ENCODE data around the gene NLRP6.
A peak's percentile ranks its signal among the peaks of the same experiment; 100 is the strongest.

The NLRP6 gene

GRCh38 chr11:298406-299065 is 20.3 kb downstream of the NLRP6 start:
- Histone ChIP-seq H3K27me3 (ENCODE audit: control insufficient read depth in 5 of 5, insufficient read depth in 4 of 5, low read length in 5 of 5) (peaks cover 19 to 45% (median 37%) of the 10 kb centered on the region in 5 donors), H3K27ac (ENCODE audit: low read depth, low read length) (no peak overlapping the region), H3K4me1 (ENCODE audit: control insufficient read depth in 5 of 5, insufficient read depth in 5 of 5, low read length in 5 of 5) (peaks cover 0 to 24% (median 13%) of the 10 kb centered on the region in 5 donors), H3K9me3 (ENCODE audit: control insufficient read depth in 5 of 5, low read length in 5 of 5) (no peaks in the 10 kb centered on the region), H3K4me3 (ENCODE audit: low read depth in 1 of 5, low read length in 5 of 5) (no peak overlapping the region), H3K36me3 (ENCODE audit: control insufficient read depth in 5 of 5, insufficient read depth in 5 of 5, low read length in 5 of 5) (peaks cover 0 to 16% (median 9%) of the 10 kb centered on the region in 5 donors), H3K9ac (ENCODE audit: low read length in 5 of 5) (no peak overlapping the region)

GRCh38 chr11:299081-299891 is 21.1 kb downstream of the NLRP6 start, which contains the start of gene IFITM5:
TSS of gene IFITM5 (minus strand) at chr11:299526. CDS start at chr11:299490, 36 bp downstream.
- peaks cover 0 to 24% (median 13%) of the 10 kb centered on the region in 5 donors for H3K4me1 ChIP-seq (ENCODE audit: control insufficient read depth in 5 of 5, insufficient read depth in 5 of 5, low read length in 5 of 5)
- peaks cover 19 to 45% (median 37%) of the 10 kb centered on the region in 5 donors for H3K27me3 ChIP-seq (ENCODE audit: control insufficient read depth in 5 of 5, insufficient read depth in 4 of 5, low read length in 5 of 5)

DNA sequence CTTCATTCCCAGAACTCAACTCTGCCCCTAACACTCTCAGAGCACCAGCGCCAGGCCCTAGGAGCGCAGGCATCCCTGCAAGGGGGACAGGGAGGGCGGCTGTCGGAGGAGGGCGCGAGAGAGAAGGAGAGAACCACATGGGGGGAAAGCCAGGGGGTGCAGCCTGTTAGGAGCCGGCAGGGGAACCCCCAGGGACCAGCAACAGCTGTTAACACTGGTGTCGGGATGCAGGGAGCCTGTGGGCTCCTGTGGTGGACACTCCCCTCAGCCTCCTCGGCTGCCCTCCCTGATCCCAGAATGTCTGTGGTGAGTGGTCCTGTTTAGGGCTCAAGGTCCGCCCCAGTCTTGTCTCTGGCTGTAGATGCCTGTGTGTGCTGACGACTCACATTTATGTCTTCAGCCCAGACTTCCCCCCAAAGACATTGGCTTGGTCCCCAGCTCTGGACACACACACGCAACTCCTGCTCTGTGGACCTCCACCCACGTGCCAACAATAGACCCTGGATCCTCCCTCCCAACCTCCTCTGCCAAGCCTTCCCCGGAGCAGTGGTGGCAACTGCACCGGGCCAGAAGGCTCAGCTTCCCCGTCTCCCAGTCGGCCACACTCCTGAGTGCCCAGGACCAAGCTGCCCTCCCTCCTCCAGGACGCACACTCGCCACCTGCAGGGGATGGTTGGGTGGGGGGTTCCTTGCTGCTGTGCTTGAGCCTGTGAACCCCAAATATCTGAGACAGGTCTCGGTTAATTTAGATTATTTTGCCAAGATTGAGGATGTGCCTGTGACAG is 21.9 kb downstream of the NLRP6 start:
- no peak overlapping the region for H3K4me3 ChIP-seq (ENCODE audit: low read depth in 1 of 5, low read length in 5 of 5)
- no peak overlapping the region for H3K27ac ChIP-seq (ENCODE audit: low read depth, low read length)
- peaks cover 19 to 45% (median 37%) of the 10 kb centered on the region in 5 donors for H3K27me3 ChIP-seq (ENCODE audit: control insufficient read depth in 5 of 5, insufficient read depth in 4 of 5, low read length in 5 of 5)
- H3K4me1 ChIP-seq (ENCODE audit: control insufficient read depth in 5 of 5, insufficient read depth in 5 of 5, low read length in 5 of 5) = peaks cover 2 to 28% (median 13%) of the 10 kb centered on the region in 5 donors
- peaks cover 0 to 2% (median 0%) of the 10 kb centered on the region in 5 donors for H3K36me3 ChIP-seq (ENCODE audit: control insufficient read depth in 5 of 5, insufficient read depth in 5 of 5, low read length in 5 of 5)
- H3K9ac ChIP-seq (ENCODE audit: low read length in 5 of 5) = no peak overlapping the region
- H3K9me3 ChIP-seq (ENCODE audit: control insufficient read depth in 5 of 5, low read length in 5 of 5) = no peaks in the 10 kb centered on the region

More at GRCh38 chr11:299081-299891, 21.1 kb downstream of the NLRP6 start, which contains the start of gene IFITM5:
- no peak within 1 kb of the TSS for H3K9ac ChIP-seq (ENCODE audit: low read length in 5 of 5)
- H3K27ac ChIP-seq (ENCODE audit: low read depth, low read length) = no peak within 1 kb of the TSS
- no peak within 1 kb of the TSS for H3K4me3 ChIP-seq (ENCODE audit: low read depth in 1 of 5, low read length in 5 of 5)
- H3K36me3 ChIP-seq (ENCODE audit: control insufficient read depth in 5 of 5, insufficient read depth in 5 of 5, low read length in 5 of 5) = peaks cover 0 to 8% (median 4%) of the 10 kb centered on the region in 5 donors
- no peaks in the 10 kb centered on the region for H3K9me3 ChIP-seq (ENCODE audit: control insufficient read depth in 5 of 5, low read length in 5 of 5)

GRCh38 chr11:303363-303762 is 25.2 kb downstream of the NLRP6 start:
- H3K27ac ChIP-seq (ENCODE audit: low read depth, low read length) = no peak overlapping the region
- H3K9ac ChIP-seq (ENCODE audit: low read length in 5 of 5) = no peak overlapping the region
- peaks cover 10 to 22% (median 17%) of the 10 kb centered on the region in 5 donors for H3K27me3 ChIP-seq (ENCODE audit: control insufficient read depth in 5 of 5, insufficient read depth in 4 of 5, low read length in 5 of 5)
- H3K9me3 ChIP-seq (ENCODE audit: control insufficient read depth in 5 of 5, low read length in 5 of 5) = no peaks in the 10 kb centered on the region
- no peak overlapping the region for H3K4me3 ChIP-seq (ENCODE audit: low read depth in 1 of 5, low read length in 5 of 5)
- H3K4me1 ChIP-seq (ENCODE audit: control insufficient read depth in 5 of 5, insufficient read depth in 5 of 5, low read length in 5 of 5) = peaks cover 0 to 28% (median 18%) of the 10 kb centered on the region in 5 donors
- H3K36me3 ChIP-seq (ENCODE audit: control insufficient read depth in 5 of 5, insufficient read depth in 5 of 5, low read length in 5 of 5) = no peaks in the 10 kb centered on the region

DNA sequence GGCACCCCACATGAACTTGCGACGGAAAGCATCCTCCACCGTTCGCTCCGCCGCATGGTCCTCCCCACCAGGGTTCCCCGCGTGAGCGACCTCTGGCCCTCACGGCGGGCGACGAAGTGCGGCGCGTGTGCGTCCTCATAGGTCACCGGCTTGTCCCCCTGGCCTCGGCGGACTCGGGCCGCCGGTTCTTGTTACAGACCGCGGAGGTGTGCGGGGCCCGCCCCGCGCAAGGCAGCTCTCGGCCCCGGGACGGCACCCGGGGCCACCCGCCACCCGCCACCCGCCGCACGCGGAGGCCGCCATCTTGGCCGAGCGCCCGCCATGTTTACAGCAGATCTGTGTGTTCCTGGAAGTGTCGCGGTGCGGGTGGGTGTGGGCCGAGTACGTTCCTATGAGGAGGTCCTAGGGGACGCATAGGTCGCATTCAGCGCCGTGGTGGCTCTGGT is 25.9 kb downstream of the NLRP6 start:
- no peak overlapping the region for H3K4me3 ChIP-seq (ENCODE audit: low read depth in 1 of 5, low read length in 5 of 5)
- no peaks in the 10 kb centered on the region for H3K36me3 ChIP-seq (ENCODE audit: control insufficient read depth in 5 of 5, insufficient read depth in 5 of 5, low read length in 5 of 5)
- H3K4me1 ChIP-seq (ENCODE audit: control insufficient read depth in 5 of 5, insufficient read depth in 5 of 5, low read length in 5 of 5) = peaks cover 0 to 30% (median 21%) of the 10 kb centered on the region in 5 donors

GRCh38 chr11:304915-305843 is 27.0 kb downstream of the NLRP6 start:
- no peak overlapping the region for H3K27ac ChIP-seq (ENCODE audit: low read depth, low read length)
- H3K36me3 ChIP-seq (ENCODE audit: control insufficient read depth in 5 of 5, insufficient read depth in 5 of 5, low read length in 5 of 5) = no peaks in the 10 kb centered on the region
- peaks cover 0 to 5% (median 4%) of the 10 kb centered on the region in 5 donors for H3K27me3 ChIP-seq (ENCODE audit: control insufficient read depth in 5 of 5, insufficient read depth in 4 of 5, low read length in 5 of 5)
- H3K9me3 ChIP-seq (ENCODE audit: control insufficient read depth in 5 of 5, low read length in 5 of 5) = no peaks in the 10 kb centered on the region
- peaks cover 0 to 35% (median 31%) of the 10 kb centered on the region in 5 donors for H3K4me1 ChIP-seq (ENCODE audit: control insufficient read depth in 5 of 5, insufficient read depth in 5 of 5, low read length in 5 of 5)
- no peak overlapping the region for H3K9ac ChIP-seq (ENCODE audit: low read length in 5 of 5)
- no peak overlapping the region for H3K4me3 ChIP-seq (ENCODE audit: low read depth in 1 of 5, low read length in 5 of 5)

More for the DNA sequence above, 25.9 kb downstream of the NLRP6 start:
- no peak overlapping the region for H3K27ac ChIP-seq (ENCODE audit: low read depth, low read length)
- no peaks in the 10 kb centered on the region for H3K9me3 ChIP-seq (ENCODE audit: control insufficient read depth in 5 of 5, low read length in 5 of 5)
- no peak overlapping the region for H3K9ac ChIP-seq (ENCODE audit: low read length in 5 of 5)
- peaks cover 8 to 16% (median 11%) of the 10 kb centered on the region in 5 donors for H3K27me3 ChIP-seq (ENCODE audit: control insufficient read depth in 5 of 5, insufficient read depth in 4 of 5, low read length in 5 of 5)

DNA sequence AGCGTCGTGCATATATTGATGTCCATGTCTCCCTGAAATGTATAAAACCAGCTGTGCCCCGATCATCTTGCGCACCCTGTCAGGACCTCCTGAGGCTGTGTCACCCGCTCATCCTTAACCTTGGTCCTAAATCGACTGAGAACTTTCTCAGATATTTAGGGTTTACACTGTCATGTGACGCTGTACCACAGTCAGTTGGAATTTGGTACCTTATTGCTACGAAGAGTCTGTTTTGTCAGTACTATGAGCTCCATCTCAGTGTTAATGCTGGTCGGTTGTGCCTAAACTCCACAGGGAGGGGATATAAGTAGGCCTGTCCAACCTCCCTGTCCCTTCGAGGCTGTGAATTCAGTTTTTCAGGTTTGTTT is 27.6 kb downstream of the NLRP6 start:
- Histone ChIP-seq H3K27ac (ENCODE audit: low read depth, low read length) (peak overlapping the region; percentile 74), H3K9ac (ENCODE audit: low read length in 5 of 5) (peak overlapping the region in 1 of 5 donors; percentile 31), H3K9me3 (ENCODE audit: control insufficient read depth in 5 of 5, low read length in 5 of 5) (no peaks in the 10 kb centered on the region), H3K4me3 (ENCODE audit: low read depth in 1 of 5, low read length in 5 of 5) (no peak overlapping the region), H3K27me3 (ENCODE audit: control insufficient read depth in 5 of 5, insufficient read depth in 4 of 5, low read length in 5 of 5) (no peaks in the 10 kb centered on the region), H3K4me1 (ENCODE audit: control insufficient read depth in 5 of 5, insufficient read depth in 5 of 5, low read length in 5 of 5) (peaks cover 0 to 33% (median 31%) of the 10 kb centered on the region in 5 donors), H3K36me3 (ENCODE audit: control insufficient read depth in 5 of 5, insufficient read depth in 5 of 5, low read length in 5 of 5) (no peaks in the 10 kb centered on the region)

DNA sequence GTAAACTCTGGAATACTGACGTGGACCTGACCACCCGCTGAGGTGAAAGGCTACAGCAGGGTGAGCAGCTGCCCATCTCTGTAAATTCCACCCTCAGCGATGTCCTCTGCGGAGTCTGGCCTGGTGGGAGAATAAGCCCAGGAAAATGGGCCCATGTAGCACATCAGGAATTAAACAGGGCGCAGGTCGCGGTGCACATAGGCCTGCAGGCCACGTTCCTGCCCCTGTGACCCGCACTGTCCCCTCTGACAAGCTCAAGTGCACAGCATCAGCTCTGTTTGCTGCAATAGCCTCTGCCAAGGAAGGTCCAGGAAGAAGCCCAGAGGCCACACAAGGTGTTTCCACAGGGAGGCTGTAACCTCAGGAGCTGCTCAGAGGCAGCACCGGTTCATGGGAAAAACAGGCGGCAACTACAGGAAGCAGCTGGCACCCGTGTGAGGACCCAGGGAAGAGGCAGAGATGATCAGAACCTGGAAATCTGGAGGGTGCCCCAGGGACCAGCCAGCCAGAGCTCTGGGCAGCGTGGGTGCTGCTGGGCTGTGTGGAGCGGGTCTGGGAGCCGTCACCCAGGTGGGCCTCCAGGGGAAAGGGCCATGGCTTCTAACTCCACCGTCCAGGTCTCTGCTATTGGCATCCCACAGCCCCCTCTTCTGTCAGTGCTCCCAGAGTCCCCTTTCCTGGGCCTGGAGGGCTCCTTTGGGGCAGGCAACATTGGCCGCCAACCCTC is 28.6 kb downstream of the NLRP6 start:
- Histone ChIP-seq H3K27me3 (ENCODE audit: control insufficient read depth in 5 of 5, insufficient read depth in 4 of 5, low read length in 5 of 5) (peaks cover 0 to 1% (median 0%) of the 10 kb centered on the region in 5 donors), H3K4me3 (ENCODE audit: low read depth in 1 of 5, low read length in 5 of 5) (no peak overlapping the region), H3K27ac (ENCODE audit: low read depth, low read length) (peak overlapping the region; percentile 74), H3K4me1 (ENCODE audit: control insufficient read depth in 5 of 5, insufficient read depth in 5 of 5, low read length in 5 of 5) (peaks cover 0 to 35% (median 34%) of the 10 kb centered on the region in 5 donors), H3K36me3 (ENCODE audit: control insufficient read depth in 5 of 5, insufficient read depth in 5 of 5, low read length in 5 of 5) (no peaks in the 10 kb centered on the region), H3K9ac (ENCODE audit: low read length in 5 of 5) (peak overlapping the region in 1 of 5 donors; percentile 2), H3K9me3 (ENCODE audit: control insufficient read depth in 5 of 5, low read length in 5 of 5) (no peaks in the 10 kb centered on the region)
